SK-N-SH (cell line): ENCODE measurements around the gene TSPAN4. TPM values are rescaled to one million over a fixed set of nuclear protein-coding genes. Genes with fewer than 3 reads are reported as not detected.

Experiments
- CTCF ChIA-PET: fragments of 300-600, 350-600 bp; formaldehyde crosslinking; extraction: SDS; loops from one replicate; lab custom pipeline; 2021; lab: Yijun Ruan, JAX
- POLR2A ChIA-PET: fragments of 350-600 bp; sonication (Branson Sonifier 250); formaldehyde crosslinking; extraction: SDS; loops from one replicate; lab custom pipeline; 2020; ENCODE audit warnings: antibody characterized with exemption, inconsistent platforms; lab: Yijun Ruan, JAX
- DNase-seq: peaks from one replicate; pipeline ENCODE4 v3.0.0; 2012
- H2AFZ ChIP-seq: fragments of 200-600 bp; sonication (generic); 2 replicates; pipeline ENCODE4 v1.8.1; 2016; ENCODE audit warnings: antibody characterized with exemption, mild to moderate bottlenecking, low read depth
- H3F3A ChIP-seq: fragments of 200-600 bp; sonication (generic); replicated peaks from 2 replicates; pipeline ENCODE3; 2016; ENCODE audit warnings: antibody characterized with exemption, mild to moderate bottlenecking; ENCODE audit not compliant: insufficient read depth
- H3K27ac ChIP-seq, 2 experiments: fragments of 200-500 bp in 1 of 2; fragments of 200-600 bp in 1 of 2; sonication (Bioruptor generic) in 1 of 2; sonication (generic), shearing (Covaris generic) in 1 of 2; 2 replicates each; pipeline versions ENCODE4 v1.5.1 to v1.6.1; 2014 to 2016; ENCODE audit warnings: low read depth in 2 of 2, inconsistent platforms in 1 of 2, low read length in 1 of 2, mild to moderate bottlenecking in 1 of 2, mixed read lengths in 1 of 2
- H3K27me3 ChIP-seq: fragments of 200-600 bp; sonication (generic), shearing (Covaris generic); 2 replicates; pipeline ENCODE4 v1.6.1; 2016; ENCODE audit warnings: mixed run types; ENCODE audit not compliant: insufficient read depth
- H3K36me3 ChIP-seq, 2 experiments: fragments of 200-500 bp in 1 of 2; fragments of 200-600 bp in 1 of 2; sonication (Bioruptor generic) in 1 of 2; sonication (generic) in 1 of 2; replicated peaks in 1 of 2; 2 replicates each; pipeline versions ENCODE3 to v1.5.1; 2014 to 2016; ENCODE audit warnings: low read length in 1 of 2, mild to moderate bottlenecking in 1 of 2; ENCODE audit not compliant: insufficient read depth in 2 of 2, control insufficient read depth in 1 of 2
- H3K4me1 ChIP-seq, 2 experiments: fragments of 200-500 bp in 1 of 2; fragments of 200-600 bp in 1 of 2; sonication (Bioruptor generic) in 1 of 2; sonication (generic), shearing (Covaris generic) in 1 of 2; 2 replicates each; pipeline versions ENCODE4 v1.5.1 to v1.6.1; 2014 to 2016; ENCODE audit warnings: low read depth in 1 of 2, low read length in 1 of 2, mixed run types in 1 of 2; ENCODE audit not compliant: insufficient read depth in 2 of 2, control insufficient read depth in 1 of 2
- H3K4me2 ChIP-seq: fragments of 200-600 bp; sonication (generic), shearing (Covaris generic); 2 replicates; pipeline ENCODE4 v1.6.1; 2017; ENCODE audit warnings: mixed run types
- H3K4me3 ChIP-seq, 2 experiments: fragments of 200-500 bp in 1 of 2; fragments of 200-600 bp in 1 of 2; sonication (Bioruptor generic) in 1 of 2; sonication (generic), shearing (Covaris generic) in 1 of 2; 2 replicates each; pipeline versions ENCODE4 v1.5.1 to v1.8.1; 2014 to 2016; ENCODE audit warnings: low read depth in 2 of 2, inconsistent platforms in 1 of 2, low read length in 1 of 2, mild to moderate bottlenecking in 1 of 2, mixed read lengths in 1 of 2, moderate library complexity in 1 of 2
- H3K79me2 ChIP-seq: fragments of 200-600 bp; sonication (generic); 2 replicates; pipeline ENCODE4 v1.8.1; 2017; ENCODE audit warnings: mild to moderate bottlenecking; ENCODE audit not compliant: insufficient read depth
- H3K9ac ChIP-seq: fragments of 200-600 bp; sonication (generic); 2 replicates; pipeline ENCODE4 v1.6.1; 2017; ENCODE audit warnings: mixed run types
- H3K9me2 ChIP-seq: fragments of 200-600 bp; sonication (generic); 2 replicates; pipeline ENCODE4 v1.6.1; 2017; ENCODE audit warnings: mixed run types
- H3K9me3 ChIP-seq: fragments of 200-600 bp; sonication (generic); 2 replicates; pipeline ENCODE4 v1.6.1; 2017; ENCODE audit warnings: mixed run types, mild to moderate bottlenecking, moderate library complexity
- H4K20me1 ChIP-seq: fragments of 200-600 bp; sonication (generic); 2 replicates; pipeline ENCODE4 v1.6.1; 2017; ENCODE audit warnings: mild to moderate bottlenecking, mixed run types; ENCODE audit not compliant: insufficient read depth
- ELF1 ChIP-seq: IDR thresholded peaks from 2 replicates; pipeline ENCODE4 v1.4.0; 2012
- EP300 ChIP-seq, 2 experiments: IDR thresholded peaks; 2 replicates each; pipeline versions ENCODE4 v1.4.0 to v1.6.1; 2012; ENCODE audit warnings: borderline replicate concordance in 1 of 2, low read depth in 1 of 2, low read length in 1 of 2
- GATA2 ChIP-seq: sonication (generic); formaldehyde crosslinking; IDR thresholded peaks from 2 replicates; pipeline ENCODE4 v1.5.0; 2020; ENCODE audit warnings: mild to moderate bottlenecking, missing genetic modification reagents
- RCOR1 ChIP-seq: fragments of 150-350 bp; IDR thresholded peaks from 2 replicates; pipeline ENCODE4 v1.6.1; 2017; ENCODE audit warnings: antibody characterized with exemption, low read length
- RFX5 ChIP-seq: IDR thresholded peaks from 2 replicates; pipeline ENCODE4 v1.6.1; 2012; ENCODE audit warnings: mild to moderate bottlenecking, improper control_type of control experiment, low read length
- TCF12 ChIP-seq: IDR thresholded peaks from 2 replicates; pipeline ENCODE4 v1.4.0; 2012
- WGBS: methylation state at CpG from one replicate; pipeline ENCODE4 v1.1.6; 2017; ENCODE audit warnings: low lambda C conversion rate; 5-methylcytosine and 5-hydroxymethylcytosine counted together
- polyA plus RNA-seq, 3 experiments: library from polyadenylated mRNA; depleted of rRNA; stranded (reverse); fragments of >200 nt; gene quantifications; 2 replicates each; pipeline ENCODE4 v1.2.3, GENCODE V29; 2012
- TF ChIP-seq, protein P1 (sequence below): fragments of 150-350 bp; IDR thresholded peaks from 2 replicates; pipeline ENCODE4 v1.6.1; 2017; ENCODE audit warnings: antibody characterized with exemption, low read length, low read depth, borderline replicate concordance
- TF ChIP-seq, protein P2 (sequence below): IDR thresholded peaks from 2 replicates; pipeline ENCODE4 v1.4.0; 2012; ENCODE audit warnings: low read depth, borderline replicate concordance
- TF ChIP-seq, protein P3 (sequence below): IDR thresholded peaks from 2 replicates; pipeline ENCODE4 v1.4.0; 2012; ENCODE audit warnings: low read depth, borderline replicate concordance
- TF ChIP-seq, protein P4 (sequence below): fragments of 200-600 bp; sonication (generic); IDR thresholded peaks from 2 replicates; pipeline ENCODE4 v1.6.1; 2017; ENCODE audit warnings: antibody characterized with exemption, mild to moderate bottlenecking, moderate library complexity

The TSPAN4 gene
- polyA plus RNA-seq, 1 of the 3 experiments (the other 2 are of a cell fraction): 226 TPM

- ChIA-PET POLR2A (interaction anchor here (0.6 to 2.2 kb wide), 3 partner anchors 12 to 235 kb away, joined by 3 to 14 read pairs (median 5); partner anchors contain the start of genes PNPLA2 and RPLP2), CTCF (interaction anchor here (0.6 to 6.3 kb wide), 4 partner anchors 13 to 68 kb away, joined by 3 to 43 read pairs (median 3); no protein-coding TSS in a partner anchor)
- H2AFZ ChIP-seq: no peak overlapping the region
These were observed 45.9 kb upstream of the TSPAN4 start for GRCh38 chr11:796565-797295.

More at GRCh38 chr11:796565-797295, 45.9 kb upstream of the TSPAN4 start:
- no peaks in the 10 kb centered on the region for H4K20me1 ChIP-seq
- no peaks in the 10 kb centered on the region for H3K27me3 ChIP-seq
- H3K79me2 ChIP-seq: peaks cover 20% of the 10 kb centered on the region
- no peak for DNase-seq
- no peaks in the 10 kb centered on the region for H3K9me2 ChIP-seq
- peak overlapping the region; percentile 90 to 92 for H3K4me3 ChIP-seq
- H3K36me3 ChIP-seq: peaks cover 0 to 46% of the 10 kb centered on the region in 2 experiments
- H3K27ac ChIP-seq: peak overlapping the region; percentile 93
- 32% methylated on average over 9 of the region's 18 CpGs for WGBS
- TF ChIP-seq, protein P1, sequence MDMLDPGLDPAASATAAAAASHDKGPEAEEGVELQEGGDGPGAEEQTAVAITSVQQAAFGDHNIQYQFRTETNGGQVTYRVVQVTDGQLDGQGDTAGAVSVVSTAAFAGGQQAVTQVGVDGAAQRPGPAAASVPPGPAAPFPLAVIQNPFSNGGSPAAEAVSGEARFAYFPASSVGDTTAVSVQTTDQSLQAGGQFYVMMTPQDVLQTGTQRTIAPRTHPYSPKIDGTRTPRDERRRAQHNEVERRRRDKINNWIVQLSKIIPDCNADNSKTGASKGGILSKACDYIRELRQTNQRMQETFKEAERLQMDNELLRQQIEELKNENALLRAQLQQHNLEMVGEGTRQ: no peak
- TF ChIP-seq RFX5 (no peak), RCOR1 (no peak), TCF12 (no peak), GATA2 (CRISPR knock-in tag) (no peak), EP300 (IDR thresholded peaks at IDR 0.05; ENCODE audit: borderline replicate concordance in 1 of 2, low read depth in 1 of 2, low read length in 1 of 2) (no peak), ELF1 (no peak)
- TF ChIP-seq, protein P2, sequence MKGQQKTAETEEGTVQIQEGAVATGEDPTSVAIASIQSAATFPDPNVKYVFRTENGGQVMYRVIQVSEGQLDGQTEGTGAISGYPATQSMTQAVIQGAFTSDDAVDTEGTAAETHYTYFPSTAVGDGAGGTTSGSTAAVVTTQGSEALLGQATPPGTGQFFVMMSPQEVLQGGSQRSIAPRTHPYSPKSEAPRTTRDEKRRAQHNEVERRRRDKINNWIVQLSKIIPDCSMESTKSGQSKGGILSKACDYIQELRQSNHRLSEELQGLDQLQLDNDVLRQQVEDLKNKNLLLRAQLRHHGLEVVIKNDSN: no peak
- TF ChIP-seq, protein P3, sequence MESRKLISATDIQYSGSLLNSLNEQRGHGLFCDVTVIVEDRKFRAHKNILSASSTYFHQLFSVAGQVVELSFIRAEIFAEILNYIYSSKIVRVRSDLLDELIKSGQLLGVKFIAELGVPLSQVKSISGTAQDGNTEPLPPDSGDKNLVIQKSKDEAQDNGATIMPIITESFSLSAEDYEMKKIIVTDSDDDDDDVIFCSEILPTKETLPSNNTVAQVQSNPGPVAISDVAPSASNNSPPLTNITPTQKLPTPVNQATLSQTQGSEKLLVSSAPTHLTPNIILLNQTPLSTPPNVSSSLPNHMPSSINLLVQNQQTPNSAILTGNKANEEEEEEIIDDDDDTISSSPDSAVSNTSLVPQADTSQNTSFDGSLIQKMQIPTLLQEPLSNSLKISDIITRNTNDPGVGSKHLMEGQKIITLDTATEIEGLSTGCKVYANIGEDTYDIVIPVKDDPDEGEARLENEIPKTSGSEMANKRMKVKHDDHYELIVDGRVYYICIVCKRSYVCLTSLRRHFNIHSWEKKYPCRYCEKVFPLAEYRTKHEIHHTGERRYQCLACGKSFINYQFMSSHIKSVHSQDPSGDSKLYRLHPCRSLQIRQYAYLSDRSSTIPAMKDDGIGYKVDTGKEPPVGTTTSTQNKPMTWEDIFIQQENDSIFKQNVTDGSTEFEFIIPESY: no peak
- TF ChIP-seq, protein P4, sequence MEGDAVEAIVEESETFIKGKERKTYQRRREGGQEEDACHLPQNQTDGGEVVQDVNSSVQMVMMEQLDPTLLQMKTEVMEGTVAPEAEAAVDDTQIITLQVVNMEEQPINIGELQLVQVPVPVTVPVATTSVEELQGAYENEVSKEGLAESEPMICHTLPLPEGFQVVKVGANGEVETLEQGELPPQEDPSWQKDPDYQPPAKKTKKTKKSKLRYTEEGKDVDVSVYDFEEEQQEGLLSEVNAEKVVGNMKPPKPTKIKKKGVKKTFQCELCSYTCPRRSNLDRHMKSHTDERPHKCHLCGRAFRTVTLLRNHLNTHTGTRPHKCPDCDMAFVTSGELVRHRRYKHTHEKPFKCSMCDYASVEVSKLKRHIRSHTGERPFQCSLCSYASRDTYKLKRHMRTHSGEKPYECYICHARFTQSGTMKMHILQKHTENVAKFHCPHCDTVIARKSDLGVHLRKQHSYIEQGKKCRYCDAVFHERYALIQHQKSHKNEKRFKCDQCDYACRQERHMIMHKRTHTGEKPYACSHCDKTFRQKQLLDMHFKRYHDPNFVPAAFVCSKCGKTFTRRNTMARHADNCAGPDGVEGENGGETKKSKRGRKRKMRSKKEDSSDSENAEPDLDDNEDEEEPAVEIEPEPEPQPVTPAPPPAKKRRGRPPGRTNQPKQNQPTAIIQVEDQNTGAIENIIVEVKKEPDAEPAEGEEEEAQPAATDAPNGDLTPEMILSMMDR: no peak
- H3K4me2 ChIP-seq: peak overlapping the region; percentile 100
- H3K4me1 ChIP-seq: peaks cover 8 to 40% of the 10 kb centered on the region in 2 experiments; a peak in 2 of 4 replicates
- no peaks in the 10 kb centered on the region for H3K9me3 ChIP-seq
- H3K9ac ChIP-seq: peak overlapping the region; percentile 87
- peaks cover 14% of the 10 kb centered on the region for H3F3A ChIP-seq
